SU-DHL-6 (cell line): ENCODE measurements around the gene SLC25A25.

ENCODE experiments used
- EZH2phosphoT487 ChIP-seq: fragments of 200-600 bp; sonication (generic), shearing (Covaris generic); conservative IDR thresholded peaks from 2 replicates; pipeline ENCODE4 v1.6.1; 2018; ENCODE audit warnings: mild to moderate bottlenecking, antibody characterized with exemption, low read length, moderate library complexity, mixed read lengths
- TF ChIP-seq, protein P1 (sequence below): fragments of 200-600 bp; sonication (generic); IDR thresholded peaks from one replicate; pipeline ENCODE4 v1.5.1; 2017; ENCODE audit warnings: antibody characterized with exemption, mild to moderate bottlenecking, low read length, moderate library complexity; ENCODE audit not compliant: insufficient read depth, poor library complexity, severe bottlenecking

DNA sequence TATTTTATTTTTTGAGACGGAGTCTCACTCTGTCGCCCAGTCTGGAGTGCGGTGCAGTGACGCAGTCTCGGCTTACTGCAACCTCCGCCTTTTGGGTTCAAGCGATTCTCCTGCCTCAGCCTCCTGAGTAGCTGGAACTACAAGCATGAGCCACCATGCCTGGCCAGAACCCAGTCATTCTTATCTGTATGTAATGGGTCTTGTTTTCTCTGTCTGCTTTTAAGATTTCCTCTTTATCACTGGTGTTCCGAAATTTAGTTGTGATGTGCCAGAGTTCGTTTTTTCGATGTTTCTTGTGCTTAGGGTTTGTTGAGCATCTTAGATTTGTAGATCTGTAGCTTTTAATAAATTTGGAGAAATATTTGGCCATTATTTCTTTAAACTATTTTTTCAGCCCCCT lies 19.2 kb downstream of the SLC25A25 start:
- TF ChIP-seq, protein P1, sequence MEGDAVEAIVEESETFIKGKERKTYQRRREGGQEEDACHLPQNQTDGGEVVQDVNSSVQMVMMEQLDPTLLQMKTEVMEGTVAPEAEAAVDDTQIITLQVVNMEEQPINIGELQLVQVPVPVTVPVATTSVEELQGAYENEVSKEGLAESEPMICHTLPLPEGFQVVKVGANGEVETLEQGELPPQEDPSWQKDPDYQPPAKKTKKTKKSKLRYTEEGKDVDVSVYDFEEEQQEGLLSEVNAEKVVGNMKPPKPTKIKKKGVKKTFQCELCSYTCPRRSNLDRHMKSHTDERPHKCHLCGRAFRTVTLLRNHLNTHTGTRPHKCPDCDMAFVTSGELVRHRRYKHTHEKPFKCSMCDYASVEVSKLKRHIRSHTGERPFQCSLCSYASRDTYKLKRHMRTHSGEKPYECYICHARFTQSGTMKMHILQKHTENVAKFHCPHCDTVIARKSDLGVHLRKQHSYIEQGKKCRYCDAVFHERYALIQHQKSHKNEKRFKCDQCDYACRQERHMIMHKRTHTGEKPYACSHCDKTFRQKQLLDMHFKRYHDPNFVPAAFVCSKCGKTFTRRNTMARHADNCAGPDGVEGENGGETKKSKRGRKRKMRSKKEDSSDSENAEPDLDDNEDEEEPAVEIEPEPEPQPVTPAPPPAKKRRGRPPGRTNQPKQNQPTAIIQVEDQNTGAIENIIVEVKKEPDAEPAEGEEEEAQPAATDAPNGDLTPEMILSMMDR, result no peak
- no peak for TF ChIP-seq EZH2phosphoT487
